Kidney capillary endothelial cell (primary cell): ENCODE data around the gene EXD3.

Source experiments
- DNase-seq: peaks from one replicate; pipeline ENCODE4 v3.0.0-alpha.2; 2018; ENCODE audit warnings: low spot score

Gene EXD3

DNA sequence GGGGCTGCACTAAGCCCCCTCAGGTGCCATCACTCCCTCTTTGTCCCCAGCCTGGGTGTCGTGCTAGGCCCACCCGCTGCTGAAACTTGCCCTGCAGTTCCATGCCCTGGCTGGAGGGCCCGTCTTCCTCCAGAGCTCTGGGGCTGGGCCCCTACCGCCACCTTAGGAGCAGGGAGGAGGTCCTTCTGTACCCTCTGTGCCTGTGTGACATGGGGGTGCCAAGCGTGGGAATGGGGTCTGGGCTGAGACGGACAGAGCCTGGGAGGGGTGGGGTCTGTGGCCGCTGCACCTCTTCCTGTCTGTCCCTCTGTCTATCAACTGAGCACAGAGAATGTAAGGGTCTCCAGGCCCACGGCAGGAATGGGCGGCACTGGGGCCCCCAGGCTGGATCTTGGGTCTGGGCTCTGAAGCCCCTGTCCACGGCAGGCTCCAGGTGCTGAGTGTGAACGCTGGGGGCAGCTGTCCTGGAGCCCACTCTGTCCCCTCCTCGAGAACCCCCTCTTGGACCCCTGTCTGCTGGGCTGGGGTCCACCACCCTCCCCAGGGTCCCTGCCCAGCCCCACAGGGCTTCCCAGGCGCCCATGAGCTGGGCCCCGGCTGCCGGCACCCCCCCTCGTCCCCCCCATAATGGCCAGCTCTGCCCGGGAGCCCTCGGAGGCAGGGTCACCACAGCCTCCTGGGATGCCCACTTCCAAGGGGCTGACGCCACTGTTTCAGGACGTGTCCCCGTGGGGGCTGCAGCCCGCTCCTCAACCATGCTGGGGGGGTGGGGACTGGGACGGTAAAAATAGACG lies 105.0 kb downstream of the EXD3 start:
- no peak for DNase-seq

DNA sequence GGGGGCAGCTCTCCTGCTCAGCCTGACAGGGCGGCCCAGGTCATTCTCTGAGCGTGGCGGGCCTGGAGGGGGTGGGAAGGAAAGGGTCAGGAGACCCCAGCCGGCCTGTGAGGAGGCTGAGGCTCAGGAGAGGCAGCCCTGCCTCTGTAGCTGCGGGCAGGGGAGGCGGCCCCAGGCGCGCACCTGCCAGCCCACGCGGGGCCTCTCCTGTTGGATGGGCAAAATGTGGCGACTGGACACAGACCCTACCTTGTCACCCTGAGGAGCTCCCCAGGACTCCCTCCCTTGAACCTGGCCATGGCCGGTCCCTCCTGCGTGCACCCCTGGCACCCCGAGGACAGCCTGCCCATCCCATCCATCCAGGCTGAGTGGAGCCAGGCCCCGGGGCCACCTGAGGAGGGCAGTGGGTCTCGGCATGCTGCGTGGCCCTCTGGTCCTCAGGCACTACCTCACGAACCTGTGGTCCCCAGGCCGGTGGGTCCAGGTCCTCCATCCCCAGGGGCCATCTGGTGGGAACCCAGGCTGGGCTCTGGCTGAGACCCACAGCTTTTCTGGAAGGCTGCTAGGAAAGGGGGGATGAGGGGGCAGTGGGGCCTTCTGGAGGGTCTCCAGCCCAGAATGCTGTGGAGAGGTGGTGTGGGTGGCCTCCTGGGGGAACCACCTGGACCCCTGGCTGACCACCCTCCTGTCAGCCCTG lies 105.8 kb downstream of the EXD3 start:
- DNase-seq = no peak

DNA sequence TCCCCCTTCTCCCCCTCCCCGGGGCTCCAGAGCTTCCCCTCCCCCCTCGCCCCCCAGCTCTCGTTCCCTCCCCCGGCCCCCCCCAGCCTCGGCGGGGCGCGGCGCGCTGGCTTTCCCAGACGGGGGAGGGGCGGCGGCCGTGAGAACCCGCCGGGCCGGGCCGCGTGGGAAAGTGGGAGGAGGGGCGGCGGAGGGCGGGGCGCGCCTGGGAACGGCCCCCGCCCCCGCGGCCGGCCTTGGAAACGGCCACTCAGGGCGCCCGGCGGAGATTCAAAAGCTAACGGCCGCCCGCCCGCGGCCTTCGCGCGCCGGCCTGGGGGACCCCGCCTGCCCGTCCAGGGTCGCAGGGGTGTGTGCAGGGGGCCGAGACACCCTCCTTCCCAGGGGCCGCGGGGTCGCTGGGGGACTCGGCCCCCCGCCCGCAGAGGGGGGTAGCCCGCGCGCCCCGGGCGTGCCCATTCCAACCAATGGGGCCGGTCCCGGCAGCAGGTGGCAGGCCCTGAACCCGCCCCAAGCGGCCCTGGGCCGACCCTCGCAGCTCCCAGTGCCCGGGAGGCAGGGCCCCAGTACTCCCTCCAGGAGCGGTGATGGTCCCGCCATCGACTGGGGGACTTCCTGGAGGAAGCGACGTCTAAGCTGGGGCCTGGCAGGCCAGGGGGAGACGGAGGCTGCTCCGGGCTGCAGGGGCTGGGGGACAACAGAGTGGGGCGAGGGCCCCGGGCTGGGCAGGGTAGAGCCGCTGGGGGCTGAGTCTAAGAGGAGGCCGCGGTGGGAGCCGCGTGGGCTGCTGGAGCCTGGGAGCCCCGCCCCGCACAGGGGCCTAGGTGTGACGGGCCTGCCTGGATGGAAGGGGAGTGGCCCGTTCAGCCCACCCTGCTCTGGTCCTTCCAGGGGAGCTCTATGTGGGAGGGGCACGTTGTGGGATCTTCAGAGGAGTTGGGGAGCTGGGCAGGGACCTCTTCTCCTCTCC lies 106.7 kb downstream of the EXD3 start:
- DNase-seq = peak; percentile 36

DNA sequence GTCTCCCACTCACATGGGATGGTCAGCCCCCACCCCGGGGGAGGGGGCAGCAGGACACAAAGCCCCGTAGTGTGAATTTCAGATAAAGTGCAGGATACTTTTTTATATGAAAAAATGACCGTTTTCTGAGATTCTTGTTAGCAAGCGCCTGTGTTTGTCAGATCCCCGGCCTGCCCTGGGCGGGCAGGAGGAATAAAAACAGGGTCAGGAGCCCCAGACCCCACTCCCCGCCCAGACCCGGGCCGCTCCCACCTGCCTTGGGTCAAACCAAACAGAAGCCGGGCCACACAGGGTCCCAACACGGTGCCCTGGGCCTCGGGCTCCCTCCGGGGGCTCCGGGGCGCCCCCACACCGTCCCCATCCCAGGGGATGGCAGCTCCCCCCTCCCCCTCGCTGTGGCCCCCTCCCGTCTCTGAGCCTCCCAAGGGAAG lies 107.4 kb downstream of the EXD3 start:
- DNase-seq = no peak

DNA sequence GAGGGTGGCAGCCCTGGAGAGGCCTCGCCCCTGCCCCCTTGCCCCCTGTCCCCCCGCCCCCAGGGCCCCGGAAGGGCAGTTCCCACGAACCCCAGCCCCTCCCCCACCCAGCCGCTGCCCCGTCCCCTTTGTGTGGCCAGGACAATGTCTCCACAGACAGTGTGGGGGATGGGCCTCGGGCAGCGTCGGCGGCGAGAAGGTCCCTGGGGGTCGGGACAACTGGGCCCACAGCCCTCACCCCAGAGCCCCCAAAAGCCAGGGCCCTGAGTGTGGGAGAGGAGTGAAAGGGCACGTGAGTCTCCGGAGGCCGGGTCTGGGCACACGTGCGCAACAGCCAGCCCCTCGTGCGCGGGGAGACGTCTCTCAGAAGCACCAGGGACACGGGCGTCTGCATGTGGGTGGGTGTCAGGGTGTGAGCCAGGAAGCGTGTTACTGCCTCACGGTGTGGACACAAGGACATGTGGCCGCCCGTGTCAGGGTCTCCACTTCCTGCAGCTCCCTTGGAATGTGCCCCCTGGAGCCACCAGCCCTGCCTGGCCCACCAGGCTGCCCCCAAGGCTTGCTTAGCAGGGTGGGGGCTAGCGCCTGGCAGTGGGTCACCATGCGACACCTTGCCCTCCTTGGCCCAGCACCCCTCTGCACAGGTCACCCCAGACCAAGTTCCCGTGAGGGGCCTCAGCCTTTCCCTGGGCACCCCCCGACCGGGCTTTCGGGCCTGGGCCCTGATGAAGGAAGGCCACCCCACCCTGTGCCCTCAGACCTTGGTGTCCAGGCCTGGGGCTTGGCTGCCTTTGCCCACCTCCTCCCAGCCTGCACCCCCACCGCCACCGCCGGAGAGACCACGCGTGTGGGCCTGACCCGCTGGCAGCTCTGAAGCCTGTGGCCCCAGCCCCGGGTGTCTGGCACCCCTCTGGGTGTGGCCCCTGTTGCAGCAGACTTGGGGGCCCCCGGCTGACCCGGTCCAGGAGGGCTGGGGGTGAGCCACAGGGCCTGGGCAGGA lies 108.1 kb downstream of the EXD3 start:
- no peak for DNase-seq

DNA sequence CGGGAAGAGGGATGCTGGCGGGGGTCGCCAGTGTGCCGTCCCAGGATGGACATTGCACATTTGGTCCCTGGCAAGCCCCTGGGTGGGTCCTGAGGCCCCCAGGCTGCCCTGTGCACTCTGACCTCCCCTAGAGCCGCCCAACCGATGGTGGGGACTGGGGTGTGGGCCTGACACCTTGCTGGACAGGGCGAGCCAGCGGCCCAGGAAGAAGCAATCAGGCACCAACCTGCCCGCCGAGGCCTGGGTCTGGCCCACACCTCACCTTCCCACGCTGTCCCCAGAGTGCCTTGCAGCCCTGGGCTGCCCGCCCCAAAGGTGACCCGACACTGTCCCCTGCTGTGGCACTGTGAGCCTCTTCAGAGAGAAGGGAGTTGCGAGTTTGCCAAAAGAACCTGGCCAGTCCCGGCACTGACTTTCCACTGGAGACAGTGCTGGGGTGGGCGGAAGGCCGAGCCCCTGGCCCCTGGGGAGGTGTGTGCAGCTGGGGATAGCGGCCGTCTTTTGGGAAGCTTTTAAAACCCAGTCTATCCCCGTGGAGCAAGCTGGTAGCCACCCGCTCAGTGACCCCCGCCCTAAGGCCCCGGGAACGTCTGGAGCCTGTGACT lies 108.9 kb downstream of the EXD3 start:
- no peak for DNase-seq

DNA sequence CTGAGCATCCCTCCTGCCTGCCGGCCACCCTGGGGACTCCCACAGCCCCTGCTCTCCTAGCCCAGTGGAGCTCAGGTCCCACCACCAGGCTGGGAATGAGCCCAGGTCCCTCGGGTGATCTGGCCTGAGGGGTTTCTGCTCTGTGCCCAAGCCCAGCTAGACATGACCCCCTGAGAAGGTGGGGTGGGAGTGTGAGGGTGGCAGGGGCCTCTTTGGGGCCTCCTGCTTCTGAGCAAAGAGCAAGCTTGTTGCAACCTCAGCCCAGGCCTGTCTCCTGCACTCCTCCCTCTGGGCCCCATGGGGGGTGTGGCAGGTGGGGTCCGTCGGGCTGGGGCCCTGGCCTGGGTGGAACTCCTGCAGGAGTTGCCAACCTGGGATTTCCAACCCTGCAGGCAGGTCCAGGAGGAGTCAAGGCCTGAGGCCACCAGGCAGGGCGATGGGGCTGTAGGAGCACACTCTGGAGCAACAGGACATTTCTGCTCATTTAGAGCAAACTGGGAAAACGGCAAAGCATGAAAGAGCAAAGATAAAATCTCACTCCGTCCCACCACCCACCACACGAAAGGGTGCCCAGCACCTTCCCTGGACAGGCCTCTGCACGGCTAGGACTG lies 109.5 kb downstream of the EXD3 start:
- no peak for DNase-seq

DNA sequence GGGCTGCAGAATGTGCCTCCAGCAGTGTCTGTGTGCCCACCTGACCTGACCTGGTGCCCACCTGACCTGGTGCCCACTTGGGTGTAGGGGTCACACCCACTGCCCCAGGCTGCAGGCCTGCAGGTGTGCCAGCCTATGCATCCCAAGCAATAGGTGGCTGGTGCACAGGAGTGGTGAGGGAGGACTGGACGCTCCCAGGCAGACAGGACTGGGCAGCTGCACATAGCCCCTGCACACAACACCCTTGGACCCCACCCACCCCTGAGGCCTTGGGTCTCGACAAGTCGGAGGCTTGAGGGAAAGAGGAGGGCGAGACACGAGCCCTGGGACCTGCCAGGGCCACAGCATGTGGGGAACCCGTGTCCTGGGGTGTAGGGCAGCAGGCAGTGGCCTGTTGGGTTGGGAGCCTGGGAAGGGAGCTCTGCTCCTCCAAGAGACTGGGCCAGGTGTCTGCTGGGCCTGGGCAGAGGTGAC lies 110.1 kb downstream of the EXD3 start:
- DNase-seq = no peak

DNA sequence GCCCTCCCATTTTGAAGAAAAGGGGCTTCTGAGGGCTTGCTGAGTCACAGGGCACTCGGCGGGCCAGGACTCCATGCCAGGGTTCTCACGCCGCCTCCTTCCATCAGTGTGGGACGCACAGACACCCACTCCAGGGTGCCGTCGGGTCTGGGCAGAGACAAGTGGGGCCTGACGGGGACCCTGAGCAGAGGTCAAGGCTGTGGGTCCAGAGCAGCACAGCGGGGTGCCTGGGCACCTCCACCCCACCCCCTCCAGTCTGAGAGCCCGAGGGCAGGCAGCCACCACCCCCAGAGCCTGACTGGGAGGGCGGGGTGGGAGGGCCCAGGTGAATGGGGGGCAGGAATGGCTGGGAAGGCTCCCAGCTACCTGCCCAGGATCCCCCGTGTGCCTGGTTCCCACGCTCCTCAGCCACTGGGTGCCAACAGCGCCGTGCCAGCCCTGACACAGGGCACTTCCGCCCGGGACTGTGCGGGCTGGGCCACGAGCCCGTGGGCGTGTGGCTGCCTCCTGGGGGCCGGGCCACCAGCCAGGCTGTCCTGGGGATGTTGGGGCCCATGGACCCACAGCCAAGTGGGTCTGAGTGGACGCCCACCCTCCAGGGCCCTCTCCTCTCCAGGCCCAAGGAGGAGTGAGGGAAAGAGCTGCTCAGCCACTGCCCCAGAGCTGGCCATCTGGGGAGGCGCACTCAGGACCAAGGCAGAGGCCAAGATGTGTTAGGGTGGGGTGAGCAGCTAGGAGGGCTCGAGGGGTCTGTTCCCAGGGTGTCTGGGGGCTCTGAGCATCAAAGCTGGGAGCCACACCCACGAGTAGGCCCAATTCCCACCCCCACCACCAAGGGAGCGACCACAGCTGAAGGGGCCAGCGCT lies 110.7 kb downstream of the EXD3 start:
- no peak for DNase-seq

DNA sequence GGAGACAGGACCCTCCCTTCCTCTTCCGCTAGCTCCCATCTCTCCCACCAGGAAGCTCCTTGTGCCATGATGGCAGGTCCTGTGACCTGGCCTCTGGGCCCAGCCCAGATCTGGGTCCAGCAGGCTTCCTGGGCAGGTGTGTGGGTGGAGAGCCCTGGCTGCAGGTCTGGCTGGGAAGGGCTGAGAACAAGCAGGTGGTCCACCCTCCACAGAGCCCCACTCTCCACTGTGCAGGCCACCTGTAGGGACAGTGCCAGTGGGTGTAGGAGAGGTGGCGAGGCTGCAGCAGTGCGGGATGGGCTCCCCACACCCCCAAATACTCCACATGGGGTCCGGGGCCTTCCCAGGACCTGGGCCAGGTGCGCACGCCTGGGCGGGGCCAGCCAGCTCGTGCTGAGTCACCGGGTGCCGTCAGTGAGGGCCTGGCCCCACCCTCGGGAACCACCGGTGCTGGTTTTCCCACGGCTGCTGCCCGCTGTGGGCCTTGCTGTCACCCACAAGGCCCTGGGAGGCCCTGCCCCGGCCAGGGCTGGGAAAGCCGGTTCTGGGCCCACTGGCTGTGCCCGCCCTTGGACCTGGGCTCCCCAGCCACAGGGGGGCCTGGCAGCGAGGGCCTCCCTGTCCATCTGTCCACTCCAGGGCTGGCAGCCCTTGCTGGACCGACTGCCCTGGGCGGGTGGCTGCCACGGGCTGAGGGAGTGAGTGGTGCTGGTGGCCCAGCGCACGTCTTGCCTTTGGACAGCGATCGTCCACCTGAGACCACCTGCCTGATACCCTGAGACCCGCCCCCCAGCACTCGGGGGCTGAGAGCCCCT lies 111.6 kb downstream of the EXD3 start:
- DNase-seq = no peak

DNA sequence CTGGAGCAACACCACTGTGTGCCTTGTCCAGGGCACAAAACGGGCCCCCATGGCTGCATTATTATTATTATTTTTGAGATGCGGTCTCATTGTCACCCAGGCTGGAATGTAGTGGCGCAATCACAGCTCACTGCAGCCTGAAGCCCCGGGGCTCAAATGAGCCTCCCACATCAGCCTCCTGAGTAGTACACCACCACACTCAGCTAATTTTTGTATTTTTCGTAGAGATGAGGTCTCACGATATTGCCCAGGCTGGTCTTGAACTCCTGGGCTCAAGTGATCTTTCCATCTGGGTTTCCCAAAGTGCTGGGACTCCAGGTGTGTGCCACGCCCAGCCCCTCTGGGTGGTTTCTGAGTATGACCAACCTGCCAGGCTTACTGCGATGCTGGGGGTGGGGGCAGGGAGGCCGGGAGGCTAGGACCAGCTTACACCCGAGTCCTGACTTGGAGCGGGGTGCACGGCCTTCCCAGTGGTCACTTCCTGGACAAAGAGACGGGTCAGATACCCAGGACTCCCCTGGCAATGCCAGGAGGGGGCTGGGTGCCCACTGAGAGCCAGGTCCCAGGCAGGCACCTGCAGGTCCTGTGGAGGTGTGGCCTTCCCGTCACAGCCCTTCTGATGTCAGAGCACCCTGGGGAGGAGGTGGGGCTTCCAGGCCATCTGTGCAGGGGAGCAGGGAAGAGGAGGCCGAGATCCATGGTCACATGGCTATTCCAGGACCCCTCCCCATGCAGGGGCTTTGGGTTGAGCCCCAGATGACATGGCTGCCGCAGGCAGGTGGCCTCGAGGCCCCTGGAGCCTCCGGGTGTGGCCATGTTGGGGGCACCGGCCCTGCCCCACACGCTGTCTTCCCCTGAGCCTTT lies 112.5 kb downstream of the EXD3 start:
- no peak for DNase-seq

DNA sequence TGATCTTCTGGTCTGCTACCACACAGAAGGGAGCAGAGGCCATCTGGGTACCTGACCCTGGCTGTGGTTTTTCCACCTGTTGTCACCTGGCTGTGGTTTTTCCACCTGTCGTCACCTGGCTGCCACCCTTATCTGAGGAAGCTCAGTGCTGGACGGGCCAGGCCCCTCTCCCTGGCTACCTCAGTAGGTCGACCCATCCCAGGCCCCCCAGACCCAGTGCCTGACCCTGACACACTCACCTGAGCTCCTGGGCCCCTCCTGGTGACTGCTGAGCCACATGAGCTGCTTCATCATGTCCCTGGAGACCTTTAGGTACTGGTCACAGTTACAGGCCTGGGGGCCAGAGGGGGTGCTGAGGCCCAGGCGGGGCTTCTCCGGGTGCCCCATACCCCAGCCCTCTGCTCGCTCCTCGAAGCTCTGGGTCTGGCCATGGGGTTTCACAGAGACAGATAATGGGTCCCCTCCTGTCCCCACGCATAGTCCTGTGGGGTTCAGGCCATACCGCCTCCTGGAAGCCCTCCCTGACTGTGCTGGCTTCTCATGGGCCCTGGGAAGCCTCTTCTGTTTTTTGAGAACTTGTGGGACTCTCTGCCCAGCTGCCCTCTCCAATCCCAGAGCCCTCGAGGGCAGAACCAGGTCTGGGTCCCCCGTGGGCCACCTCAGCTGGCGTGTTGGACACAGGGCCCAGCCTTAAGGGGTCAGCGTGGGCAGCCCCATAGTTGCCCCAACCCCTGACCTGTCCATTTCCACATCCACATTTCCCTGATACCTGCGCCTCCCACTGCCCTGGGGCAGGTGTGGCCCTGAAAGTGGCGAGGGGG lies 113.4 kb downstream of the EXD3 start:
- no peak for DNase-seq

DNA sequence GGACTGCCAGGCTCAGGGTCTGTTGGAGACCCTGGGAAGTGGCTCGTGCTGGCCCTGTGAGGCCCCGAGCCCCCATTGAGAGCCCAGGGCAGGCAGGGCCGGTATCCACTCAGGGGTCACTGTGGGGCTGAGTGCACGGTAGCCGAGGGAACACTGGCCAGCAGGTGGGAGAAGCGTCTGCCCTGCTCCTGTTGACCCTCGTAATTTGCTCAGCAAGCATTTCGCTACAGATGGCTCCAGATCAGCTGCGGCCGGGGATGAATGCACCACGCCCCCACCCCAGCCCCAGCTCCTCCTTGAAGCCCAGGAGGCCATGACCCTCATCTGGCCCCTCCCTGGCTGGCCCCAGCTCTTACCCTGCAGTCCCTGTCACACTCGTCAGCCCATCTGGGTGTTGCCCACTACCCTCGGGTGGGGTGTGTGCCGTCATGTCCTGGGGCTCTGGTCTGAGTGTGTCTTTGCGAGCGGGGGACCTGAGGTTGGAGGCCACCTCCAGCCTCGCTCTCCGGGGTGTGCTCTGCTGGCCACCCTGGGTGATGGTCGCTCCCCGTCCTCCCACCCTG lies 114.8 kb downstream of the EXD3 start:
- DNase-seq = no peak

DNA sequence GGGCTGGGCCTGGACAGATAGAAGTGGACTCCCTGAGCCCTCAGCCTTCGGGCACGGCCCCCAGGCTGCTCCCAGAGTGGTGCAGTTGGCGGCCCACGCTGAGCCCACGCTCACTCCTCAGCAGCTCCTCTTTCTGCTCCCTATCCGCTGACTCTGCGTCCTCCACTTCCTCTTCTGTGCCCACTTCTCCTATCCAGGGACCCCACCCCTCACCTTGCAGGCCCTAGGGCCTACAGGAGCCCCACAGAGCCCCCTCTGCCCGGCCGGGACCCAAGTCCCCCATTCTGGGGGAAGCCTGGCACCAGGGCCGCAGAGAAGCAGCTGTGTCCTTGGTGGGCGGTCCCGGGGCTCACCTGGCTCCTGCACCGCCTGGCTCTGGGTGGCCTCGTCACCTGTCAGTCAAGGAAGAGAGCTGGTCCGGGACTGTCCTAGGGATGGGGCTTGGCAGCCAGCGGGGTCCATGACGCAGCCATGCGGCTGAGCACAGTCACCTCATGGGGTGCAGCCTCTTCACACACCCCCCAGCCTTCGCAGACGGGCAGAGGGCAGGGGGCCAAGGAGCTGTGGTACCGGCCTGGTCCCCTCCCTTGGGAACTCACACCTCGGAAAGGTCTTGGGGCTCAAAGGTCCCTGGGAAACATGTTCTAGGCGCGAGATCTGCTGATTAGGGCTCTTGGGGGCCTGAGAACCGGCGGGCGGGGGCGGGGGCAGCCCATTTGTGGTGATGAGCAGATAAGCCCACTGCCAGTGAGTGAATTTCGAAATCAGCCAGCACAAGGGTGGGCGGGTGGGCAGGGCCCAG lies 115.5 kb downstream of the EXD3 start:
- DNase-seq = no peak

DNA sequence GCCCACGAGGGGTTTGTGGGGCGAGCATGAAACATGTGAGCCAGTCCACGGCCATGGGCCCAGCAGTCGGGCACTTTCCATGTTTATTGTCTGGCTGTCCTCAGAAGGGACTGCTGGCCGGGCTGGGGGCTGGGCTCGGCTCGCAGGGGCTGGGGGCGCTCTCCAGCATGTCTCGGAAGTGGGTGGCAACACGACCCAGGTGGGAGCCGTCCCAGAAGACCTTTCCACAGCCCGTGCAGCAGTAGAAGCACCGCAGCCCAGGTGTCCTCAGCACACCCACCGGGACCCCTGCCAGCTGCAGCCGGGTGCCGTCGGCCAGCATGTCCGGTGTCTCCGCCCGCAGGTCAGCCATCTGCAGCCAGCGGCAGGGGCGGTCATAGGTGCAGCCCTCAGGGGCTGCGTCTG lies 116.1 kb downstream of the EXD3 start:
- DNase-seq = no peak
